WTC11 (cell line): ENCODE results near the gene HS3ST1.

Source experiments
- CREM ChIP-seq: sonication (generic); formaldehyde crosslinking; IDR thresholded peaks from 2 replicates; pipeline ENCODE4 v1.8.1; 2022; ENCODE audit warnings: mild to moderate bottlenecking, missing genetic modification reagents, moderate library complexity
- HMGA2 ChIP-seq: fragments of 250-450 bp; sonication (Bioruptor Pico); IDR thresholded peaks from 2 replicates; pipeline ENCODE4 v1.4.0; 2021; ENCODE audit warnings: mild to moderate bottlenecking, moderate library complexity
- NR1H2 ChIP-seq: sonication (generic); formaldehyde crosslinking; IDR thresholded peaks from 2 replicates; pipeline ENCODE4 v1.9.0; 2021; ENCODE audit warnings: mild to moderate bottlenecking, moderate library complexity, missing genetic modification reagents
- RELA ChIP-seq: sonication (generic); formaldehyde crosslinking; IDR thresholded peaks from 2 replicates; pipeline ENCODE4 v1.8.1; 2022; ENCODE audit warnings: missing genetic modification reagents, mild to moderate bottlenecking, borderline replicate concordance
- ZNF423 ChIP-seq: fragments of 250-450 bp; sonication (Bioruptor Pico); IDR thresholded peaks from 2 replicates; pipeline ENCODE4 v2.1.2; 2022; ENCODE audit warnings: mild to moderate bottlenecking, moderate library complexity
- TF ChIP-seq, protein P1 (sequence below): sonication (generic); formaldehyde crosslinking; conservative IDR thresholded peaks from 2 replicates; pipeline ENCODE4 v1.8.1; 2022; ENCODE audit warnings: mild to moderate bottlenecking, missing genetic modification reagents
- TF ChIP-seq, protein P2 (sequence below): fragments of 200-600 bp; IDR thresholded peaks from 2 replicates; pipeline ENCODE4 v1.8.0; 2022; ENCODE audit warnings: antibody characterized with exemption
- TF ChIP-seq, protein P3 (sequence below): sonication (generic); formaldehyde crosslinking; IDR thresholded peaks from 2 replicates; pipeline ENCODE4 v1.8.1; 2022; ENCODE audit warnings: missing genetic modification reagents, borderline replicate concordance
- TF ChIP-seq, protein P4 (sequence below): sonication (generic); formaldehyde crosslinking; IDR thresholded peaks from 2 replicates; pipeline ENCODE4 v1.8.0; 2022; ENCODE audit warnings: mild to moderate bottlenecking, missing genetic modification reagents
- TF ChIP-seq, protein P5 (sequence below): sonication (generic); formaldehyde crosslinking; IDR thresholded peaks from 2 replicates; pipeline ENCODE4 v1.8.0; 2022; ENCODE audit warnings: mild to moderate bottlenecking, missing genetic modification reagents

DNA sequence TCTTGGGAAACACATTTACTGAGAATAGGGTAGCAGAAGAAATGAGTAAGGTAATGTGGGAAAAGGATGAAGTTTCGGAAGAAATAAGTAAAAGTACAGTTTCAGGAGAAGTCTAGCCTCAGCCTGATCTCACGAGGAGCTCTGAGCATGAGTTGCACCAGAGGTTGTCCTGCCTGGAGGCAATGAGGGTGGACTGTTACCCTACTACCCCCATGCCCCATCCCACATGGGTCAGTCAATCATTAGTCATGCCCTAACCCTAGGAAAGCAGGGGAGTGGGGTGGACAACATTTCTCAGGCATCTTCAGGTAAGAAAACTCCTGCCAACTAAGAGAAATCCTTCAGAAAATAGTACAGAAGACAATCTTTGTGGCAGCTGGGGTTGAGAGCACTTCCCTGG is 35.1 kb downstream of the HS3ST1 start:
- TF ChIP-seq, protein P1, sequence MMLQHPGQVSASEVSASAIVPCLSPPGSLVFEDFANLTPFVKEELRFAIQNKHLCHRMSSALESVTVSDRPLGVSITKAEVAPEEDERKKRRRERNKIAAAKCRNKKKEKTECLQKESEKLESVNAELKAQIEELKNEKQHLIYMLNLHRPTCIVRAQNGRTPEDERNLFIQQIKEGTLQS (CRISPR knock-in tag), result no peak
- TF ChIP-seq, protein P2, sequence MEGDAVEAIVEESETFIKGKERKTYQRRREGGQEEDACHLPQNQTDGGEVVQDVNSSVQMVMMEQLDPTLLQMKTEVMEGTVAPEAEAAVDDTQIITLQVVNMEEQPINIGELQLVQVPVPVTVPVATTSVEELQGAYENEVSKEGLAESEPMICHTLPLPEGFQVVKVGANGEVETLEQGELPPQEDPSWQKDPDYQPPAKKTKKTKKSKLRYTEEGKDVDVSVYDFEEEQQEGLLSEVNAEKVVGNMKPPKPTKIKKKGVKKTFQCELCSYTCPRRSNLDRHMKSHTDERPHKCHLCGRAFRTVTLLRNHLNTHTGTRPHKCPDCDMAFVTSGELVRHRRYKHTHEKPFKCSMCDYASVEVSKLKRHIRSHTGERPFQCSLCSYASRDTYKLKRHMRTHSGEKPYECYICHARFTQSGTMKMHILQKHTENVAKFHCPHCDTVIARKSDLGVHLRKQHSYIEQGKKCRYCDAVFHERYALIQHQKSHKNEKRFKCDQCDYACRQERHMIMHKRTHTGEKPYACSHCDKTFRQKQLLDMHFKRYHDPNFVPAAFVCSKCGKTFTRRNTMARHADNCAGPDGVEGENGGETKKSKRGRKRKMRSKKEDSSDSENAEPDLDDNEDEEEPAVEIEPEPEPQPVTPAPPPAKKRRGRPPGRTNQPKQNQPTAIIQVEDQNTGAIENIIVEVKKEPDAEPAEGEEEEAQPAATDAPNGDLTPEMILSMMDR, result no peak
- TF ChIP-seq, protein P3, sequence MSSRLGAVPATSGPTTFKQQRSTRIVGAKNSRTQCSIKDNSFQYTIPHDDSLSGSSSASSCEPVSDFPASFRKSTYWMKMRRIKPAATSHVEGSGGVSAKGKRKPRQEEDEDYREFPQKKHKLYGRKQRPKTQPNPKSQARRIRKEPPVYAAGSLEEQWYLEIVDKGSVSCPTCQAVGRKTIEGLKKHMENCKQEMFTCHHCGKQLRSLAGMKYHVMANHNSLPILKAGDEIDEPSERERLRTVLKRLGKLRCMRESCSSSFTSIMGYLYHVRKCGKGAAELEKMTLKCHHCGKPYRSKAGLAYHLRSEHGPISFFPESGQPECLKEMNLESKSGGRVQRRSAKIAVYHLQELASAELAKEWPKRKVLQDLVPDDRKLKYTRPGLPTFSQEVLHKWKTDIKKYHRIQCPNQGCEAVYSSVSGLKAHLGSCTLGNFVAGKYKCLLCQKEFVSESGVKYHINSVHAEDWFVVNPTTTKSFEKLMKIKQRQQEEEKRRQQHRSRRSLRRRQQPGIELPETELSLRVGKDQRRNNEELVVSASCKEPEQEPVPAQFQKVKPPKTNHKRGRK (CRISPR knock-in tag), result no peak
- TF ChIP-seq NR1H2 (no peak), CREM (no peak), HMGA2 (no peak), RELA (no peak), ZNF423 (no peak)
- TF ChIP-seq, protein P4, sequence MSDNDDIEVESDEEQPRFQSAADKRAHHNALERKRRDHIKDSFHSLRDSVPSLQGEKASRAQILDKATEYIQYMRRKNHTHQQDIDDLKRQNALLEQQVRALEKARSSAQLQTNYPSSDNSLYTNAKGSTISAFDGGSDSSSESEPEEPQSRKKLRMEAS (CRISPR knock-in tag), result no peak
- TF ChIP-seq, protein P5, sequence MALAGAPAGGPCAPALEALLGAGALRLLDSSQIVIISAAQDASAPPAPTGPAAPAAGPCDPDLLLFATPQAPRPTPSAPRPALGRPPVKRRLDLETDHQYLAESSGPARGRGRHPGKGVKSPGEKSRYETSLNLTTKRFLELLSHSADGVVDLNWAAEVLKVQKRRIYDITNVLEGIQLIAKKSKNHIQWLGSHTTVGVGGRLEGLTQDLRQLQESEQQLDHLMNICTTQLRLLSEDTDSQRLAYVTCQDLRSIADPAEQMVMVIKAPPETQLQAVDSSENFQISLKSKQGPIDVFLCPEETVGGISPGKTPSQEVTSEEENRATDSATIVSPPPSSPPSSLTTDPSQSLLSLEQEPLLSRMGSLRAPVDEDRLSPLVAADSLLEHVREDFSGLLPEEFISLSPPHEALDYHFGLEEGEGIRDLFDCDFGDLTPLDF, result no peak
